NAMALWA (cell line): ENCODE measurements around the gene MALAT1.

Source experiments
- DNase-seq: peaks from one replicate; pipeline ENCODE4 v3.0.0-alpha.2; 2015; ENCODE audit warnings: low spot score

MALAT1 gene

DNA sequence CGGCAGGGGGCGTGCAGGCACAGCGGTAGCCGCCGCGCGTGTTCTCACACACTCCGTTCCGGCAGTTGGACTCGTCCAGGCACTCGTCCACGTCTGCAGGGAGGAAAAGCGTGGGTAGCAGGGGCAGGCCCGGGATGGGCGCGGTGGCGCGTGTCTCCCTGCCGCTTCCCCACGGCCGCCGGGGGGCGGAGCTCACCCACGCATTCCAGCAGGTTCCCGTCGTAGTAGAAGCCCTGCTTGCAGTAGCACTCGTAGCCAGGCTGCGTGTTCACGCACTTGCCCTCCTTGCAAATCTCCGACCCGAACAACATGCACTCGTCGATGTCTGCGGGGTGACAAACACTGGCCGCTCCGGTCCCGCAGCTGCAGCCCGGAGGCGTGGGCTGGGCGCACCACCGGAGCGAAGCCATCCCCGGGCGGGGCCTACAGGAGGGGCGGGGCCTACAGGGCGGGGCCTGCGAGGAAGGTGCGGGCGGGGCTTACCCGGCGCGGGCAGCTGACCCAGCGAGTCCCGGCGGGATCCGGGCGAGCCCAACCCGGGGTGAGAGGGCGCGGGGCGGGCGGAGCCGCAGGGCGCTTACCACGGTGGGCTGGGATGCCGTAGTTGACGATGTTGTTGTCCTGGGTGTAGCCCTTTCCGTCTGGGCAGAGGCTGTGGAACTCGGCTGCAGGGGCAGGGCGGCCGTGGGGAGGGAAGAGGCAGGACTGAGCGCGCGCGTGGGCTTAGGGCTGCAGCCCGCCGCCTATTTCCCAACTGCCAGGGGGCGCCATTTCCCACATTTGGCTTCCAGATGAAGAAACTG lies 41.6 kb downstream of the MALAT1 start:
- DNase-seq, result peak; percentile 90

DNA sequence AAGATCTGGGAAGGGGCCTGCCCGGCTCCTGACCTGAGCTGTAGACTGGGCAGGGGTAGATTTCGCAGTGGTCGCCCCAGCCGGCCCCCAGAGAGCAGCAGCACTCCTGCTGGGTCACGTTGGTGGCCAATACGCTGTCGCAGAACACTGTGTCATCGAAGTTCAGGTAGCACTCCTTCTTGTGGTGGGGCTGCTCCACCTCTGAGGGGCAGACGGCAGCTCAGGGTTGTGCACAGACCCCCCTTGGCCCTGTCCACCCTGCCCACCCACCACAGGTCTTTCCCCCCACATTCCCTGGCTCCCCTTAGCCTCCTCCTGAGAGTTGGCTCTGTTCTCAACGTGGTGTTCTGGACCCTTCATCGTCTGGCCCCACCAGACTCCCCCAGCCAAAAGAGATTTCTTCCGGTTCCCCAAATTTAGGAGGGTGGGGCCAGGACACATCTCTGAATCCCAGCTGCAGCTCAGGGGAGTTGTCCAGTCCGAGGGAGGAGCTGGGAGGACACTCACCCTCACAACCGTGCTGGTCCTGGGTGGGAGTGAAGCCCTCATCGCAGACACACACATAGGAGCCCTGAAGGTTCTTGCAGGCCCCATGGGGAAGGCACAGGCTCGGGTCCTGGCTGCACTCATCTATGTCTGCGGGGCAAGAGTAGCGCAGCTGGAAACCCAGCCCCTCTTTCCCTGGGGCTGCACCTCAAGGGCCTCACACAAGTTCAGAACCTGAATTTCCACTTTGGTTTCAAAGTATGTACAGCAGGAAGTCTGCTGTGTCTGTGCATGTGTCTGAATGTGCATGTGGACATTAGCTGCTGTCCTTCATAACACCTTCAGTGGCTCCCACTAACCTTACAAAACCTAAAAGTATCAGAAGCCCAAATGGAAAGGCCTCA lies 42.5 kb downstream of the MALAT1 start:
- DNase-seq, result no peak

DNA sequence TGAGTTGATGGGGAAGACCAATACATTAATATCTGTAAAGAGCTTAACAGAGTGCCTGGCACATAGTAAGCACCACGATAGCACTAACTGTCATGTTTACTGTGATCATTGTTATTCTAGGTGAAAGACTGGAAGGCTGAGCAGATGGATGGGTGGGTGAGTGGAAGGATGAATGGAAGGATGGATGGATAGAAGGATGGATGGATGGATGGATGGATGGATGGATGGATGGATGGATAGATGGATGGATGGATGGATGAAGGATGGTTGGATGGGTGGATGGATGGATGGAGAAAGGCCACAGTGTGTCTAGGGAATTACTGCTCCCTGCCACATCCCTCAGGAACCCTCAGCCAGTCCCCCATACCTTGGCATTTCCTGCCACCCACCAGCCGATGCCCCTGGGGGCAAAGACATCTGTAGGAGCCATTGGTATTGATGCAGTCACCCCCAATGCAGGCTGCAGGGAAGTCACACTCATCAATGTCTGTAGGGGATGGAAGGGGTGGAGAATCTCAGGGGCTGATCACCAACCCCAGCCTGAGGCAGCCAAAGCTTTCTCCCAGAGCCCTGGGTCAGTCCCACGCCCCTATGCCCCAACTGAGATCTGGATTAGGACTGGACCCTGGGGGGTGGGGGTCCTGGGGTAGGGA lies 44.0 kb downstream of the MALAT1 start:
- no peak for DNase-seq

DNA sequence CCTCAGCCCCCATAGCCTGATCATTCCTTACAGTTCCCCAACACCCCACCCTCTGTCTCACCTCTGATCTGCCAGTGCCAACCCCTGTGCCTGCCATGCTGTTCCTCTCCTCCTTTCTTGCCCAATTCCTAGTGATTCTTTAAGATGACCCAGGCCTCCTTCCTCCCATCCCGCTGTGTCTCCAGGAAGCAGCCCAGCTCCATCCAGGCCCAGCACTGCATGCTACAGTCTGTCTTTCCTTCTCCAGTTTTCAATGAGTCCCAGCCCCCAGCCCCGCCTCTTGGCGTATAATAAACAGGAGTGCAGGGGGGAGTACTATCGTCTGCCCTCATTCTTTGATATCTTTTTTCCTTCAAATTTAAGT lies 47.0 kb downstream of the MALAT1 start:
- DNase-seq, result no peak

DNA sequence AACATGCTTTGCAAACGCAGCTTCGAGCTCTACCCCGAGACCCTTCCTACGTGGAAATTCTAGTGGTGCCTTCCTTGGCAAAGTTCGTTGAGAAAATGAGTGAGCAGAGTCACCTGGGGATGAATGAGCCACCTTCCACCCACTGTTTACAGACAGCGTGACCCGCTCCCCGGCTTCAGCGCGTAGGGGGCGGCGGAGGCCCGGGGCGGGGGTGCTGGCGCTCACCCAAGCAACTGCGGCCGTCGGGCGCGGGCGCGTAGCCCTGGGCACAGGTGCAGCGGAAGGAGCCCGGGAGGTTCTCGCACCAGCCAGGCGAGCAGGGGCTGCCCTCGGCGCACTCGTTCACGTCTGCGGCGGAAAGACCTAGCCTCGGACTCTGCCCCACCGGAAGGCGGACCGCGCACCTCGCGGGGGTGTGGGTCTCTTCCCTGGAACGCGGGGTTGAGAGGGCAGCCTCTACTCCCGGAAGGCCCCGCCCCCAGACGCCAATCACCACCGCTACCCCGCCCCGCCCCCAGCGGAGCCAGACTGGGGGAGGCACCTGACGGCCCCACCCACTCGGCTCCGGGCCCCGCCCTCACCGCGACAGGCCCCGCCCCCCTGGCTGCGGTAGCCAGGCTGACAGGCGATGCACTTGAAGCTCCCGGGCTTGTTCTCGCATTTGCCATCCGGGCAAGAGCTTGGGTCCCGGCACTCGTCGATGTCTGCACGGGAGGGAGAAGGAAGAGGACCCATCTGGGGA lies 47.5 kb downstream of the MALAT1 start:
- peak; percentile 94 for DNase-seq

DNA sequence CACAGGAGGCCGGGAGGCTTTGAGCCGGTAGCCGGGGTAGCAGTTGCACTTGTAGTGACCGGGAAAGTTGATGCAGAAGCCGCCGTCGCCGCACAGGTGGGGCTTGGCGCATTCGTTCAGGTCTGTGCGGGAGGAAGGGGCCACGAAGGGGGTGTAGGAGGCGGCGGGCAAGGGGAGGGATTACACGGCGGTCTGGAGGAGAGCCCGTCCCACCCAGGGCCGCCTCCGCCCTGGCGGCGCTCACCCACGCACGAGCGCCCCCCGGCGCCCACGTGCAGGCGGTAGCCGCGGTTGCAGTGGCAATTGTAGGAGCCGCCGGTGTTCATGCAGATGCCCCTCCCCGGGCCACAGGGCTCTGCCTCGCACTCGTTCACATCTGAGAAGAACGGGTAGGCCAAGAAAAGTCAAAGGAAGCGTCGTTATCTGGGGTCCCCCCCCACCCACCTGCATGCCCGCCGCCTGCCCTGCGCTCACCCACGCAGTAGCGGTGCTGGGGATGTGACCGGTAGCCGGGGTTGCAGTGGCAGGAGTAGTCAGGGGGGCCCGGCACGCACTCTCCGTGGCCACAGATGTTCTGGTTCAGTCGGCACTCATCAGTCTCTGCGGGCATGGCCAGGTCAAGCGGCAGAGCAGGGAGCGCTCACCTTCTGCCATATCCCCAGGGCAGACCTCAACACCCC lies 48.7 kb downstream of the MALAT1 start:
- DNase-seq, result no peak

DNA sequence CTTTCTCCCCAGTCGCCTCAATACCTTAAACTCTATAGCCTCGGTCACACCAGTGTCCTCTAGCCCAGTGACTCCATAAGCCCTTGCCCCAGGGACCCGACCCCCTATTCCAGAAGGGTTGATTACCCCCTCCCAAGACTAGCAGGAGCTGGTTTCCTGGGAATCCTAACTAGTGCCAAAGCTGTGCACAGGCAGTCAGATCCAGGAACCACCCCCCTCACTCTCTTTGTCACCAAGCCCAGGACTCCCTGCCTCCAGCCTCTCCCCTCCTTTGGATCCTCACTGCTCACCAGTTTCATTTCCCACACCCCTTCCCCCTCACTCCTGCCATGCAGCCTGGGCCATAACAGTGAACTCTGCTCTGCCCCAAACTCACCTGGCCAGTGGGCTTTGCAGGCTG lies 49.5 kb downstream of the MALAT1 start:
- no peak for DNase-seq

DNA sequence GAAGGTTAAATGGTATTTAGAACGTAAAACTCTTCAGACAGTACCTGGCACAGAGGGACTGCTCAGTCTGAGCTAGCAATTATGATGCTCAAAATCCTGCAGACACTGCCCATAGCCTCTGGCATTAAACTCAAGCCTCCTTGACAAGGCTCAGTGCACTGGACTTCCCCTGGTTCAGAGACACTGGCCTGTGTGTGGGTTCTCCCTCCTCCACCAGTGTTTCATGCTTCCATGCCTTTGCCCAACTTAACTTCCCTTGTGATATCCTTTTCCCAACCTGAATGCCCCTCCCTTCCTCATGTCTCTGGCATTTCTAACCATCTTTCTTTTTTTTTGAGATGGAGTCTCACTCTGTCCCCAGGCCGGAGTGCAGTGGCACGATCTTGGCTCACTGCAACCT lies 50.3 kb downstream of the MALAT1 start:
- no peak for DNase-seq

DNA sequence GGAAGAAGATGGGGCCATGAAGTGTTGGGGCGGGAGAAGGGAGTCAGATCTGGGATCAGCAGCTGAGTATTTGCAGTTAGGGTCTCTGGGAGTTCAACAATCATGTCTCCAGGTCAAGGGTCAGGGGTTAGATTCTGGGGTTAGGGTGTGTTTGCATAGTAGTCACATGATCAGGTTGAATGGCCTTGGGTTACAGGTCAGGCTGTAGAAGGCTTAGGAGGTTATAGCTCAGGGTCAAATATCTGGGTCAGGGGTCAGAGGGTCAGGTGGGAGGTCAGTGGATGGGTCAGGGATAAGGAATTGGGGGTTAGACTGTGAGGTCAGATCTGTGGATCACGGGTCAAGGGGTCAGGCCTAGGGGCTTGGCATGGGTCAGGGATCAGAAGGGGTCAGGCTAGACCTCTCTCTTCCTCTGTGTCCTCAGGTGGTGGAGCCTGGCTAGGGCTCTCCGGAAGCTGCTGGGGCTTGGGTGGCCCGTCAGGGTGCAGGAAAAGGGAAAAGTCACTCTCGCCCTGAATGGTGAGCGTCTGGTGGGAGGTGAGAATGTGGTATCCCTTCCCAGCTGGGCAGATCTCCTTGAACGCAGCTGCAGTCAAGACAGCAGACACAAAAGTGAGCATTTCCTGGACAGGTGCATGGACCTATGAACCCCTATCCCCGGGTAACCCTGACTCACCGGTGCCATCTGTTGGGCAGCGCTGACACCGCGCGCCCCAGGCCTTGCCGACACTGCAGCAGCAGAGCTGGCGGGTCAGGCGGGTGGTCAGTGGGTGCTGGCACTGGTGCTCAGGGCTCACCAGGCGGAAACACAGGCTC lies 52.9 kb downstream of the MALAT1 start:
- DNase-seq, result peak; percentile 92

DNA sequence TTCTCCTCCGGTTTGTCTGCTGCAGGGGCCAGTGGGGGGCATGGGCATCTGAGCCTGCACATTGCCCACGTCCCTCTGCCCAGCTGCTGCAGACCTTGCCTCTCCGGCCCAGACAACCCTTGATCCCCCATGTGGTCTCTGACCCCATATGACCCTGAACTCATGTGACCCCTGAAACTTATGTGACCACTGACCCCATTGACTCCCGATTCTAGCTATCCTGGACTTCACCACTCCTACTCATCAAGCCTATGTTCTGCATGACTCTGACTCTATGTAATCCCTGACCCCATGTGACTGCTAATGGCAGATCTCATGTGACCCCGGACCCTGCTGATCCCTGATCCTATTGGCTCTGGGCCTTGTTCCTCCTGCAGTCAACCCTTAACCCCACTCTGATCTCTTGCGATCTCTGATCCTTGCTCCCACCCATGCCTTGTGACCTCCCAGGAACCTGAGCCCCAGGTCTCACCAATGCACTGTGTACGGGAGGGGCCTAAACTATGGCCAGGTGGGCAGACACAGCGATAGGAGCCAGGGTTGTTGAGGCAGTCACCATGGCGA lies 53.6 kb downstream of the MALAT1 start:
- peak; percentile 56 for DNase-seq

DNA sequence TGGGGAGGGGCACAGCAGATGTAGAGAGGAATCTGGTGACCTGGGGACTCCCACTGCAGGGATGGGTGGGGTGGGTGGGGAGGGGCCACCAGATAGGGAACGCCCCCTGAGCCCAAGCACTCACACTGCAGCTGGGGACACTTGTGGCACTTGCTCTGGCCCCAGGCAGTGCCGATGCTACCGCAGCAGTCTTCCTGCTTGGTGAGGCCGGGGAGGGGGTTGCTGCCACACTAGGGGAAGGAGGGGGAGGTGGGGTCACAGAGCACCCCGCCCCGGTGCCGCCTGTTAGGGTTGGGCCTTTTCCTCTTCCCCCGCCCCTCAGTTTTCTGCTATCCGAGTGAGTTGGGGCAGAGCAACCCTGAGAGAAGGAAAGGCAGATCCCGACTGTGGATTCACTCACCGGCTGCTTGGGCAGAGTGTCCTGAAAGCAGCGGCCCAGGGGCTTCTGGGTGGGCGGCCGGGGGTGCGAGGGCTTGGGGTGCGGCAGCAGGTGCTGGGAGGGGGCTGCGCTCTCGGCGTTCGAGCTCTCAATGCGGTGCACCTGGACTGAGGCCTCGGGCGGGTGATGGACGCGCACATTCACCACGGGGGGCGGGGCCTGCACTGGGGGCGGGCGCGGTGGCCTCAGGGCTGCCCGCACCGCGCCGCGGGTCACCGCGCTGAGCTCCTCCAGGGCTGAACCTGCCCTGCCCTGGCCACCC lies 54.6 kb downstream of the MALAT1 start:
- DNase-seq, result peak; percentile 90

DNA sequence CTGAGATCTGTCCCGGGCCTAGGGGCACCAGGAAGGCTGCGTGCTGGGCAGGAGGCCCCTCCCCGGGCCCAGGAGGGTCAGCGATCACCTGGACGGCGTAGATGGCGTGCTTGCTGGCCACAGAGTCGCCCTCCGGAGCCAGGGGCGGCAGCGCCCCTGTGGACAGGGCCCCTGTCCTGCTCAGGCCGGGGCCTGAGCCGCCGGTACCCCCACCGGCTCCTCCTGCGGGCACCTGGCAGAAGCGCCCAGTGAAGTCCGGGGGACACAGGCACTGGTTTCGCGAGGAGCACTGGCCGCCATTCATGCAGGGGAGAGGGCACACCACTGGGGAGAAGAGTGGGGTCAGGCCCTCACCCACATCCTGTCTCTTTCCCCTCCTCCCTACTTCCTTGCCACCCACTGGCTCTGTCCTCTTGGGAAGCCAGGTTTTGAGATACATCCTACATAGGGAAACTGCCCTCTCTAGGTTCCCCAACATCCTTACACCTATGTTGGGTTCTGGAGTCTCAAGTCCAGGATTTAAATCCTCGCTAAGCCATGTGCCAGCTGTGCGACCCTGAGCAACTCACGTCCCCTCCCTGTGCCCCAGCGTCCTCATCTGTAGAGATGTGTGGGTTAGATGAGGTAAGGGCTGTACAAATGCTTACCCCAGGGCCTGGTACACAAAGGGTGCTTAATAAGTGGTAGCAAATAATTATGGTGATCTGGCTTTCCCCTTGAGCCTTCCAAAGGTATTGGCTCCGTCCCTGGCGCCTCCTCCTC lies 55.4 kb downstream of the MALAT1 start:
- DNase-seq, result no peak

DNA sequence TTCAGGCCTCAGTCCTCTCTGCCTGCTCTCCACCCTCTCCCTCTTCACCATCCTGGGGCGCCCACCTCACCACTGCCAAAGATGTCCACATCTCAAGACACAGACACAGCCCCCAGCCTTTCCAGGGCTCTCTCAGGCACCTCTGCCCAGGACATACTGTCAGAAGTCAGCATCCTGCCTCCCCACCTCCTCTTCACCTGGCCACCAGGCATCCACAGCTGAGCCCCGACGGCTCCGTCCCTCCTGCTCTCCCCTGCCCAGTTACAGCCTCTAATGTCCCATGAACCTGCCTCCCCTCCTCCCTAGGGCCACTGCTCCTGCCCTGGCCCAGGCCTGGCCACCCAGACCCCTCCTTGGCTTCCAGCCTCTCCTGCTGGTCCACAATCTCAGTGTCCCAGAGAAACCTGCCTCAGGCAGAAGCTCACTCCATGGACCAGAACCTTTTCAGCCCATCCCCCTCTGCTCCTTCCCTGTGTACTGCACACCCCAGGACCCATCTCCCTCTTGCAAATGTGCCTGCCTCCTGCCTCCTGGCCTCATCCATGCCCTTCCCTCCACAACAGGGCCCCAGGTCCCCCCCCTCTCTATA lies 56.1 kb downstream of the MALAT1 start:
- DNase-seq, result no peak

DNA sequence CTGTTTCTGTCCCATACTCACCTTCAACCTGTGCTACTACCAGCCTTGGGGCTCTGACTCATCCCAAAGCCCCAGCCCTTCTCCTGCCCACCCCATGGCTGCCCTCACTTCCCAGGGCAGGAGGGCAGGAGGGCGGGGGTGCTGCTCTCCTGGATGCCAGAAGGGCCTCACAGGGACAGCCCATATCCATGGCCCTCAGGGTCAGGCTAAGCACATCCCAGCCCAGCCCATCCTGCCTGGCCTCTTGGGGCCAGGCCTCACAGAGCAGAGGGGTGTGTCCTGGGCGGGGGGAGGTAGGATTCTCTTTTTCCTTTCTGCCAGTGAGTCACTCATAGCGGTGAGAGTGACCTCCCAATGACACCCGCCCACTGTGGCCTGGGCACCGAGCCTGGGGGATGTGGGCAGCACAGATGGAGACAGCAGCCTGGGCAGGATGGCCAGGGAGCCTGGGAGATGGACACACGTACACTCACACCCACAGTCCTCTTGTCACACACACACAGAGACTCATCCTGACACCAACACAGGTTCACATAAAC lies 56.9 kb downstream of the MALAT1 start:
- no peak for DNase-seq
